Inflammatory macrophage treated with lipopolysaccharide for 1 hour (primary cell): Measurements from ENCODE around the gene ZNF600.
A peak's percentile ranks its signal among the peaks of the same experiment; 100 is the strongest.
"Not testable (repeated sequence)": the region's sequence is repeated elsewhere in the genome, so short reads cannot be mapped to it uniquely, and the experiment has no call there.

Experiments used
- DNase-seq, 2 donors: peaks; one replicate each; pipeline ENCODE4 v3.0.0-alpha.2; 2020 to 2022

ZNF600 gene

GRCh38 chr19:52786464-52787354, at the start of gene ZNF600:
TSS of gene ZNF600 (minus strand) at chr19:52786791. CDS start at chr19:52778888, 7,903 bp downstream.
- DNase-seq, result peak; percentile 75 to 84

- not testable (repeated sequence) for DNase-seq
These were observed 47.7 kb upstream of the ZNF600 start for GRCh38 chr19:52834289-52834688.

GRCh38 chr19:52833541-52833940, 47.0 kb upstream of the ZNF600 start:
- not testable (repeated sequence) for DNase-seq

GRCh38 chr19:52829866-52830265, 43.3 kb upstream of the ZNF600 start:
- DNase-seq, result not testable (repeated sequence)

GRCh38 chr19:52825765-52826164, 39.2 kb upstream of the ZNF600 start:
- no peak for DNase-seq

- no peak for DNase-seq
These were observed 37.1 kb upstream of the ZNF600 start for GRCh38 chr19:52823676-52824075.

- DNase-seq, result peak; percentile 25 to 34
These were observed 34.8 kb upstream of the ZNF600 start, which contains the start of gene ZNF28 for GRCh38 chr19:52821204-52821960. TSS of gene ZNF28 (minus strand) at chr19:52821633. CDS start at chr19:52817958, 3,675 bp downstream.

GRCh38 chr19:52820472-52821203, 34.0 kb upstream of the ZNF600 start:
- DNase-seq, result peak in 1 of 2 donors; percentile 10

GRCh38 chr19:52809801-52810200, 23.2 kb upstream of the ZNF600 start:
- DNase-seq, result no peak

GRCh38 chr19:52799950-52800640, 13.5 kb upstream of the ZNF600 start:
- DNase-seq, result not testable (repeated sequence)

- DNase-seq, result no peak
These were observed 2.8 kb upstream of the ZNF600 start for GRCh38 chr19:52789440-52789839.

- peak in 1 of 2 donors; percentile 0 for DNase-seq
These were observed 520 bp downstream of the ZNF600 start for GRCh38 chr19:52786078-52786463.

- no peak for DNase-seq
These were observed 1.1 kb downstream of the ZNF600 start for GRCh38 chr19:52785506-52785905.

- DNase-seq, result not testable (repeated sequence)
These were observed 3.7 kb downstream of the ZNF600 start for GRCh38 chr19:52782864-52783263.

GRCh38 chr19:52778811-52779210, 7.8 kb downstream of the ZNF600 start:
- peak in 1 of 2 donors; percentile 8 for DNase-seq

GRCh38 chr19:52756447-52756846, 30.1 kb downstream of the ZNF600 start:
- DNase-seq, result not testable (repeated sequence)

GRCh38 chr19:52749780-52750179, 36.8 kb downstream of the ZNF600 start:
- DNase-seq, result no peak

GRCh38 chr19:52748336-52748950, 38.1 kb downstream of the ZNF600 start:
- peak; percentile 16 to 70 for DNase-seq

- not testable (repeated sequence) for DNase-seq
These were observed 40.7 kb downstream of the ZNF600 start for GRCh38 chr19:52745919-52746318.

- DNase-seq, result no peak
These were observed 43.5 kb downstream of the ZNF600 start for GRCh38 chr19:52743091-52743490.

- no peak for DNase-seq
These were observed 44.1 kb downstream of the ZNF600 start for GRCh38 chr19:52742516-52742915.
